Right atrium auricular region (tissue), 2 donors: ENCODE data around the gene MDM2. TPM values are rescaled to one million over a fixed set of nuclear protein-coding genes. Genes with fewer than 3 reads are reported as not detected.
A peak's percentile ranks its signal among the peaks of the same experiment; 100 is the strongest.
"Not testable (repeated sequence)": the region's sequence is repeated elsewhere in the genome, so short reads cannot be mapped to it uniquely, and the experiment has no call there.

ENCODE experiments used
- DNase-seq: peaks from one replicate; pipeline ENCODE4 v3.0.0-alpha.2; 2019; ENCODE audit warnings: low spot score
- H3K27ac ChIP-seq, 2 donors: fragments of 200-600 bp; sonication (generic); 1 replicate in 1 of 2; 2 replicates in 1 of 2; pipeline ENCODE4 v1.5.1; 2016 to 2019
- H3K27me3 ChIP-seq, 2 donors: fragments of 200-600 bp; sonication (generic); one replicate each; pipeline versions ENCODE4 v1.5.1 to v1.6.0; 2017 to 2019
- H3K36me3 ChIP-seq: fragments of 200-600 bp; sonication (generic); one replicate; pipeline ENCODE4 v1.5.1; 2016
- H3K4me1 ChIP-seq, 2 donors: fragments of 200-600 bp; sonication (generic); one replicate each; pipeline versions ENCODE4 v1.5.1 to v1.6.0; 2017 to 2019
- H3K4me3 ChIP-seq, 2 donors: fragments of 200-600 bp; sonication (generic); 1 replicate in 1 of 2; 2 replicates in 1 of 2; pipeline ENCODE4 v1.5.1; 2017 to 2019; ENCODE audit warnings: mild to moderate bottlenecking in 1 of 2, moderate library complexity in 1 of 2
- H3K9me3 ChIP-seq, 2 donors: fragments of 200-600 bp; sonication (generic); one replicate each; pipeline ENCODE4 v1.5.1; 2019
- total RNA-seq, 2 donors: library from RNA; depleted of rRNA; stranded (reverse); fragments of >200 nt; gene quantifications; one replicate each; pipeline ENCODE4 v1.1.0, GENCODE V29; 2016
- TF ChIP-seq, protein P1 (sequence below), 2 donors: fragments of 200-600 bp; sonication (generic); IDR thresholded peaks; one replicate each; pipeline ENCODE4 v1.5.1; 2019; ENCODE audit warnings: antibody characterized with exemption in 2 of 2

The MDM2 gene
- total RNA-seq, 2 donors from 2014 or later = 36.0 to 36.6 TPM

GRCh38 chr12:68855771-68856170 is 47.8 kb downstream of the MDM2 start:
- H3K9me3 ChIP-seq = no peaks in the 10 kb centered on the region
- DNase-seq = no peak
- no peak overlapping the region for H3K4me3 ChIP-seq
- no peak overlapping the region for H3K27ac ChIP-seq
- H3K36me3 ChIP-seq = no peaks in the 10 kb centered on the region
- H3K4me1 ChIP-seq = no peaks in the 10 kb centered on the region
- no peaks in the 10 kb centered on the region for H3K27me3 ChIP-seq
- TF ChIP-seq, protein P1, sequence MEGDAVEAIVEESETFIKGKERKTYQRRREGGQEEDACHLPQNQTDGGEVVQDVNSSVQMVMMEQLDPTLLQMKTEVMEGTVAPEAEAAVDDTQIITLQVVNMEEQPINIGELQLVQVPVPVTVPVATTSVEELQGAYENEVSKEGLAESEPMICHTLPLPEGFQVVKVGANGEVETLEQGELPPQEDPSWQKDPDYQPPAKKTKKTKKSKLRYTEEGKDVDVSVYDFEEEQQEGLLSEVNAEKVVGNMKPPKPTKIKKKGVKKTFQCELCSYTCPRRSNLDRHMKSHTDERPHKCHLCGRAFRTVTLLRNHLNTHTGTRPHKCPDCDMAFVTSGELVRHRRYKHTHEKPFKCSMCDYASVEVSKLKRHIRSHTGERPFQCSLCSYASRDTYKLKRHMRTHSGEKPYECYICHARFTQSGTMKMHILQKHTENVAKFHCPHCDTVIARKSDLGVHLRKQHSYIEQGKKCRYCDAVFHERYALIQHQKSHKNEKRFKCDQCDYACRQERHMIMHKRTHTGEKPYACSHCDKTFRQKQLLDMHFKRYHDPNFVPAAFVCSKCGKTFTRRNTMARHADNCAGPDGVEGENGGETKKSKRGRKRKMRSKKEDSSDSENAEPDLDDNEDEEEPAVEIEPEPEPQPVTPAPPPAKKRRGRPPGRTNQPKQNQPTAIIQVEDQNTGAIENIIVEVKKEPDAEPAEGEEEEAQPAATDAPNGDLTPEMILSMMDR (IDR thresholded peaks at IDR 0.05) = no peak

- TF ChIP-seq, protein P1 (IDR thresholded peaks at IDR 0.05) = no peak
- Histone ChIP-seq H3K36me3 (no peaks in the 10 kb centered on the region), H3K4me1 (no peaks in the 10 kb centered on the region), H3K27ac (no peak overlapping the region), H3K4me3 (no peak overlapping the region), H3K9me3 (no peaks in the 10 kb centered on the region), H3K27me3 (no peaks in the 10 kb centered on the region)
- no peak for DNase-seq
These were observed 48.5 kb downstream of the MDM2 start for GRCh38 chr12:68856510-68856909.

GRCh38 chr12:68861890-68862289 is 53.9 kb downstream of the MDM2 start:
- Histone ChIP-seq H3K27me3 (no peaks in the 10 kb centered on the region), H3K27ac (no peak overlapping the region), H3K36me3 (no peaks in the 10 kb centered on the region), H3K9me3 (no peaks in the 10 kb centered on the region), H3K4me3 (no peak overlapping the region), H3K4me1 (no peaks in the 10 kb centered on the region)
- no peak for DNase-seq
- TF ChIP-seq, protein P1 (IDR thresholded peaks at IDR 0.05) = no peak

DNA sequence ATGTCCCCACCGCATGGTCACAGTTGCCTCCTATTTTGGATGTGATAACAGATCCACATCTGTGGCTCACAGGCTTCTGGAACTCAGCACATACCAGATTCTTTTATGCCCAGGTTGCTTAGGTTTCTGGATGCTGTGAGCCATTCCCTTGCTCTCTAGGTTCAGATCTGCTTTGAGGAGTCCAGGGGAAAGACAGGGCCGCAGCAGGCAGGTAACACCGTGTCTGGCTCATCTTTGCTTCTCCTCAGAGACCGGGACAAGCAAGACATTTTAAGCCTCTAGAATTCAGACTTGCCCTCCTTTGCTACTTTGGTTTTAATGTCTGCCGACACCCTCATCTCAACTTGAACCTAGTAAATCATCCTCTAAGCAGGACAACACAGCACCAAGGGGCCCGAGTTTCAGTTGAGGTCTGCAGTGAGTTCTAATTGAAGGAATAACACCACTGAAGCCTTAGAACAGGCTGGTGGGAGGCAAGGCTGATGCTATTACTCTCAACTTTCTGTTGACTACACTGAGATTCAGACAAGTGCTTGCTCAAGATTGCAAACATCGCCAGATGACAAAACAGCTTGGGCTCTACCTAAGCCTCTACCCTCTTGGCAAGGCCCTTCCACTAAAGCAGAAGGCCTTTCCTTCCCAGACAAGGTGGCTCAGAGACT is 55.3 kb downstream of the MDM2 start:
- H3K4me3 ChIP-seq = no peak overlapping the region
- H3K27me3 ChIP-seq = no peaks in the 10 kb centered on the region
- H3K36me3 ChIP-seq = no peaks in the 10 kb centered on the region
- no peaks in the 10 kb centered on the region for H3K9me3 ChIP-seq
- DNase-seq = no peak
- TF ChIP-seq, protein P1 (IDR thresholded peaks at IDR 0.05) = no peak
- H3K27ac ChIP-seq = no peak overlapping the region
- H3K4me1 ChIP-seq = no peaks in the 10 kb centered on the region

- not testable (repeated sequence) for H3K36me3 ChIP-seq, H3K4me3 ChIP-seq
These were observed 56.0 kb downstream of the MDM2 start for GRCh38 chr12:68863886-68864454.

More at GRCh38 chr12:68863886-68864454, 56.0 kb downstream of the MDM2 start:
- H3K4me1 ChIP-seq, H3K27me3 ChIP-seq, H3K27ac ChIP-seq, DNase-seq, H3K9me3 ChIP-seq: not testable (repeated sequence)
- TF ChIP-seq, protein P1 (IDR thresholded peaks at IDR 0.05) = peak; percentile 27 to 66
